Progenitor cell of endocrine pancreas (in vitro differentiated cells): ENCODE measurements around the gene MYO1E. TPM values are rescaled to one million over a fixed set of nuclear protein-coding genes. Genes with fewer than 3 reads are reported as not detected.

Experiments
- DNase-seq: peaks from one replicate; pipeline ENCODE4 v3.0.0; 2021; ENCODE audit warnings: low spot score; ENCODE audit not compliant: unreplicated experiment
- H3K27ac Mint-ChIP-seq: 2 replicates; pipeline ENCODE4 v1.8.0; 2021; ENCODE audit warnings: mild to moderate bottlenecking, moderate library complexity, mixed read lengths
- H3K27me3 Mint-ChIP-seq: 2 replicates; pipeline ENCODE4 v1.8.0; 2021; ENCODE audit warnings: mixed read lengths
- H3K36me3 Mint-ChIP-seq: 2 replicates; pipeline ENCODE4 v1.8.0; 2022; ENCODE audit warnings: mixed read lengths; ENCODE audit not compliant: insufficient read depth
- H3K4me1 Mint-ChIP-seq: 2 replicates; pipeline ENCODE4 v1.8.0; 2021; ENCODE audit warnings: low read depth, mixed read lengths
- H3K4me3 Mint-ChIP-seq: 2 replicates; pipeline ENCODE4 v1.8.0; 2021; ENCODE audit warnings: low read depth, mild to moderate bottlenecking, moderate library complexity, mixed read lengths
- H3K9me3 Mint-ChIP-seq: 2 replicates; pipeline ENCODE4 v1.8.0; 2021; ENCODE audit warnings: low read depth, mixed read lengths
- total RNA-seq: library from RNA; stranded (reverse); gene quantifications from 2 replicates; pipeline ENCODE4 v1.2.1, GENCODE V29; 2021
- TF ChIP-seq, protein P1 (sequence below): fragments of 200-600 bp; sonication (generic); IDR thresholded peaks from one replicate; pipeline ENCODE4 v1.5.0; 2021; ENCODE audit warnings: antibody characterized with exemption, mild to moderate bottlenecking; ENCODE audit not compliant: unreplicated experiment

Gene MYO1E
- total RNA-seq, 1 donor from 2014 or later, result 40.4 TPM

DNA sequence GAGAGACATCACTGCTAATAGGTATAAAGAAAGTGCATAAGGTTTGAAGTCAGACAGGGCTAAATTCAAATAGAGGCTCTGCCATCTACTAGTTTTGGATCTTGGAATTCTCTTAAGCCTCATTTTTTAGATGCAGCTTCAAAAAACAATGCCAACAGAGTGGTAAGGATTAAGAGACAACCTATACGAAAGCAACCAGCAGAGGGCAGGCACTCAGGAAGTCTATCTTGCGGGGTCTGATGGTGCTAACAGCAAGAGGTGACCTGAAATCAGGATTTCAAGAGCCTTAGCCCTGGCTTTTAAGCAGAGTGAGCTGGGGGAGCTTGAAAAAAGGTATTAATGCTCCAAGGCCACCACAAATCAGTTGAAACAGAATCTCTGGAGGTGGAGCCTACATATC is 125.3 kb downstream of the MYO1E start:
- H3K9me3 Mint-ChIP-seq, result no peaks in the 10 kb centered on the region
- H3K27me3 Mint-ChIP-seq, result no peaks in the 10 kb centered on the region
- no peak overlapping the region for H3K4me3 Mint-ChIP-seq
- TF ChIP-seq, protein P1, sequence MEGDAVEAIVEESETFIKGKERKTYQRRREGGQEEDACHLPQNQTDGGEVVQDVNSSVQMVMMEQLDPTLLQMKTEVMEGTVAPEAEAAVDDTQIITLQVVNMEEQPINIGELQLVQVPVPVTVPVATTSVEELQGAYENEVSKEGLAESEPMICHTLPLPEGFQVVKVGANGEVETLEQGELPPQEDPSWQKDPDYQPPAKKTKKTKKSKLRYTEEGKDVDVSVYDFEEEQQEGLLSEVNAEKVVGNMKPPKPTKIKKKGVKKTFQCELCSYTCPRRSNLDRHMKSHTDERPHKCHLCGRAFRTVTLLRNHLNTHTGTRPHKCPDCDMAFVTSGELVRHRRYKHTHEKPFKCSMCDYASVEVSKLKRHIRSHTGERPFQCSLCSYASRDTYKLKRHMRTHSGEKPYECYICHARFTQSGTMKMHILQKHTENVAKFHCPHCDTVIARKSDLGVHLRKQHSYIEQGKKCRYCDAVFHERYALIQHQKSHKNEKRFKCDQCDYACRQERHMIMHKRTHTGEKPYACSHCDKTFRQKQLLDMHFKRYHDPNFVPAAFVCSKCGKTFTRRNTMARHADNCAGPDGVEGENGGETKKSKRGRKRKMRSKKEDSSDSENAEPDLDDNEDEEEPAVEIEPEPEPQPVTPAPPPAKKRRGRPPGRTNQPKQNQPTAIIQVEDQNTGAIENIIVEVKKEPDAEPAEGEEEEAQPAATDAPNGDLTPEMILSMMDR, result peak; percentile 73
- peak overlapping the region; percentile 37 for H3K27ac Mint-ChIP-seq
- peaks cover 4% of the 10 kb centered on the region for H3K4me1 Mint-ChIP-seq
- no peaks in the 10 kb centered on the region for H3K36me3 Mint-ChIP-seq
- DNase-seq, result peak; percentile 18

DNA sequence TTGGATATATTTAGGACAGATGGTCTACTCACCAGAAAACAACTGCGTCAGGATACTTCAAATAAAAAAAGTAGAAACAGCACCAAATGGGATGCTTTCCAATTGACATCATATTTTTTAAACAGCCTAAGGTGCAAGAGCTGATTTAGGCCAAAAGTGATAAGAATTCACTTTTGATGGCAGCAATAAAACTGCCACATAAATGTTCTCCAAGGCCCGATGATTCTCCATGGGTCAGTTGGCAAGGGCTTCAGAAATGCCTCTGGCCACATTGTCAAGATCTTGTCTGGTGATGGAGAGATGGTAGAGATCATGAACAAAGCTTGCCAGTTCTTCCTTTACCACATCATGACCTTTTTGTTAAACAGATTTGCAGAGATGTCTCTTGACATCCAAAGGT is 127.1 kb downstream of the MYO1E start:
- H3K36me3 Mint-ChIP-seq, result no peaks in the 10 kb centered on the region
- no peaks in the 10 kb centered on the region for H3K27me3 Mint-ChIP-seq
- H3K4me3 Mint-ChIP-seq, result no peak overlapping the region
- H3K4me1 Mint-ChIP-seq, result peaks cover 4% of the 10 kb centered on the region
- TF ChIP-seq, protein P1, result no peak
- H3K27ac Mint-ChIP-seq, result no peak overlapping the region
- DNase-seq, result no peak
- H3K9me3 Mint-ChIP-seq, result no peaks in the 10 kb centered on the region

DNA sequence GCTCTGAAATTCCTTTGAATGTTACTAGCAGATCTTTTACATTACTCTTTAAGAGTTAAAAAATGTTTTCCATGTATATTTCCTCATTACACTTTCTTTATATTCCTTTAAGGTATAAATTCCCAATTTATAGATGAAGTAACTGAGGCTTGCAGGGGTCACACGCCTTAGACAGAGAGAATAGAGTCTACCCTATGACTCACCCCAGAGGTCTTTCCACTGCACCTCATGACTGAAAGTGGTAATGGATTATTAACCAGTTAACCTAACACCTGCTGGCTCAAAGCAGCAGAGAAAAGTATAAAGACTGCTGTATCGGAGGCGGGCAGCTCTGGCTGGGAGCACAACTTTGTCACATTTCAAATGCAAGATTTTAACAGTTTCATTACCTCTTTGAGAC is 128.3 kb downstream of the MYO1E start:
- TF ChIP-seq, protein P1, result no peak
- no peak for DNase-seq
- Mint-ChIP-seq H3K4me3 (no peak overlapping the region), H3K9me3 (no peaks in the 10 kb centered on the region), H3K27me3 (no peaks in the 10 kb centered on the region), H3K27ac (no peak overlapping the region), H3K36me3 (no peaks in the 10 kb centered on the region), H3K4me1 (peaks cover 4% of the 10 kb centered on the region)

DNA sequence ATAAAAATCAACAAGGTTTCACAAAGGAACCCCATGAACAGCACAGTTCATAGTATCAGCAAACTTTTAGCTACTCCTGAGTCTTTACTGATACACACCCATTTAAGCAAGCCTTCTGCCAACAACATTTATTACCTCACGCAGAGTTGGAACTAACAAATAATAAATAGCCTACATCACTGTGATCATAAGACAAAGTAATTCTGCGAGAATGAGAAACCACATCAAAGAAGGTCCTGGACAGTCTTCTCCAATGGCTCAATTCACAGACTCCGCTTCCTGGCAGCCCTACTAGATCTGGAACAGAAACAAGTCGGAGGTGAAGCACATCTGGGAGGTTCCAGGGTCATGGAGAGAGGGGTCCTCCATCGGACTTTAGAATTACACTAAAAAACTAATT is 129.0 kb downstream of the MYO1E start:
- Mint-ChIP-seq H3K4me3 (no peak overlapping the region), H3K4me1 (peaks cover 4% of the 10 kb centered on the region), H3K27ac (no peak overlapping the region), H3K9me3 (no peaks in the 10 kb centered on the region), H3K27me3 (no peaks in the 10 kb centered on the region), H3K36me3 (no peaks in the 10 kb centered on the region)
- TF ChIP-seq, protein P1, result no peak
- DNase-seq, result no peak

DNA sequence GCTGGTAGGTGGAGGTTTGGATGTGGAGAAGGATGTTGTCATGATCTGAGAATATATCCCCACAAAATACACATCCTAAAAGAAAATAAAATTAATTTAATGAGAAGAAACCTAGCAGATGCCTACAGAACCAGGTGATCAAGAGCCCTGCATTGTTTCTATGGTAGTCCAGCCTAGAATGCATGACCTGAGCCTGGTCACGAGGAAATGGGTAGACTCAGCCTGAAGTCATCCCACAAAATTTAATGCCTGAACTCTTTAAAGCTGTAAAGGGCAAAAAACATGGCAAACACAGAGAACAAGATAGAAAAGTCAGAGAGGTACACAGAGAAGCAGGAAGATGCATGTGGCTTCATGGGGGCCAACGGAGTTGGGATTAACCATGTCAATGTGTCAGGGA is 130.0 kb downstream of the MYO1E start:
- Mint-ChIP-seq H3K27me3 (no peaks in the 10 kb centered on the region), H3K36me3 (no peaks in the 10 kb centered on the region), H3K4me1 (peaks cover 4% of the 10 kb centered on the region), H3K27ac (no peak overlapping the region), H3K4me3 (no peak overlapping the region), H3K9me3 (no peaks in the 10 kb centered on the region)
- no peak for DNase-seq
- TF ChIP-seq, protein P1, result no peak
